Measurements from ENCODE around the gene PRRC2A.

DNA sequence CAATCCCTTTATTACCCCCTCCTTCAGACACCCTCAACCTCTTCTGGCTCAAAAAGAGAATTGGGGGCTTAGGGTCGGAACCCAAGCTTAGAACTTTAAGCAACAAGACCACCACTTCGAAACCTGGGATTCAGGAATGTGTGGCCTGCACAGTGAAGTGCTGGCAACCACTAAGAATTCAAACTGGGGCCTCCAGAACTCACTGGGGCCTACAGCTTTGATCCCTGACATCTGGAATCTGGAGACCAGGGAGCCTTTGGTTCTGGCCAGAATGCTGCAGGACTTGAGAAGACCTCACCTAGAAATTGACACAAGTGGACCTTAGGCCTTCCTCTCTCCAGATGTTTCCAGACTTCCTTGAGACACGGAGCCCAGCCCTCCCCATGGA is 42.9 kb upstream of the PRRC2A start:
- TF ChIP-seq, protein P1, sequence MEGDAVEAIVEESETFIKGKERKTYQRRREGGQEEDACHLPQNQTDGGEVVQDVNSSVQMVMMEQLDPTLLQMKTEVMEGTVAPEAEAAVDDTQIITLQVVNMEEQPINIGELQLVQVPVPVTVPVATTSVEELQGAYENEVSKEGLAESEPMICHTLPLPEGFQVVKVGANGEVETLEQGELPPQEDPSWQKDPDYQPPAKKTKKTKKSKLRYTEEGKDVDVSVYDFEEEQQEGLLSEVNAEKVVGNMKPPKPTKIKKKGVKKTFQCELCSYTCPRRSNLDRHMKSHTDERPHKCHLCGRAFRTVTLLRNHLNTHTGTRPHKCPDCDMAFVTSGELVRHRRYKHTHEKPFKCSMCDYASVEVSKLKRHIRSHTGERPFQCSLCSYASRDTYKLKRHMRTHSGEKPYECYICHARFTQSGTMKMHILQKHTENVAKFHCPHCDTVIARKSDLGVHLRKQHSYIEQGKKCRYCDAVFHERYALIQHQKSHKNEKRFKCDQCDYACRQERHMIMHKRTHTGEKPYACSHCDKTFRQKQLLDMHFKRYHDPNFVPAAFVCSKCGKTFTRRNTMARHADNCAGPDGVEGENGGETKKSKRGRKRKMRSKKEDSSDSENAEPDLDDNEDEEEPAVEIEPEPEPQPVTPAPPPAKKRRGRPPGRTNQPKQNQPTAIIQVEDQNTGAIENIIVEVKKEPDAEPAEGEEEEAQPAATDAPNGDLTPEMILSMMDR (IDR thresholded peaks at IDR 0.05), result no peak
- TF ChIP-seq POLR2A (IDR thresholded peaks at IDR 0.05) (no peak), POLR2AphosphoS5 (IDR thresholded peaks at IDR 0.05) (no peak), EP300 (IDR thresholded peaks at IDR 0.05) (no peak)

All from suprapubic skin (tissue), 4 donors.